K562 (cell line): ENCODE data around the gene LIPF. TPM values are rescaled to one million over a fixed set of nuclear protein-coding genes. Genes with fewer than 3 reads are reported as not detected.

Source experiments
- MCM5 ChIP-seq: fragments of 450-650 bp; IDR thresholded peaks from 2 replicates; pipeline ENCODE4 v1.6.1; 2016; ENCODE audit warnings: low read depth
- NUFIP1 ChIP-seq: fragments of 450-650 bp; IDR thresholded peaks from 2 replicates; pipeline ENCODE4 v1.6.1; 2018; ENCODE audit not compliant: partially characterized antibody
- ZNF184 ChIP-seq: sonication (generic); formaldehyde crosslinking; IDR thresholded peaks from 2 replicates; pipeline ENCODE4 v1.5.0; 2020; ENCODE audit warnings: missing genetic modification reagents
- ZNF3 ChIP-seq: fragments of 250-450 bp; sonication (Bioruptor Pico); IDR thresholded peaks from 2 replicates; pipeline ENCODE4 v1.5.0; 2021; ENCODE audit warnings: mild to moderate bottlenecking, moderate library complexity
- ZNF699 ChIP-seq: fragments of 250-450 bp; sonication (Bioruptor Pico); IDR thresholded peaks from 2 replicates; pipeline ENCODE4 v1.8.0; 2021; ENCODE audit warnings: mild to moderate bottlenecking, moderate library complexity; ENCODE audit not compliant: insufficient replicate concordance
- polyA plus RNA-seq, 8 experiments: library from polyadenylated mRNA; depleted of rRNA in 4 of 8; stranded (reverse) in 5 of 8; unstranded in 3 of 8; fragments of >200 nt; fragmentation: Nextera tagmentation in 2 of 8; fragmentation: Illumina TruSeq in 1 of 8; extraction: Ambion mirVana in 2 of 8; extraction: Trizol in 1 of 8; gene quantifications; 2 replicates each; pipeline versions ENCODE4 v1.2.1 to v1.2.3, GENCODE V29; 2011 to 2014; ENCODE audit warnings: inconsistent platforms in 1 of 8, missing spikeins in 1 of 8
- total RNA-seq, 7 experiments: library from RNA; depleted of rRNA in 6 of 7; stranded (reverse); fragments of >200 nt in 6 of 7; fragmentation: Illumina TruSeq in 2 of 7; extraction: Trizol in 2 of 7; gene quantifications; 2 replicates each; pipeline versions ENCODE4 v1.2.1 to v1.2.3, GENCODE V29; 2011 to 2021; ENCODE audit warnings: low replicate concordance in 1 of 7
- TF ChIP-seq, protein P1 (sequence below): fragments of 250-450 bp; sonication (Bioruptor Pico); IDR thresholded peaks from 2 replicates; pipeline ENCODE4 v1.4.0; 2020
- TF ChIP-seq, protein P2 (sequence below): fragments of 250-450 bp; sonication (Bioruptor Pico); IDR thresholded peaks from 2 replicates; pipeline ENCODE4 v1.5.0; 2021

LIPF gene
- total and polyA plus RNA-seq, 9 of the 15 experiments (the other 6 are each of a cell fraction or from before 2014, with no cell fraction given) = not detected

DNA sequence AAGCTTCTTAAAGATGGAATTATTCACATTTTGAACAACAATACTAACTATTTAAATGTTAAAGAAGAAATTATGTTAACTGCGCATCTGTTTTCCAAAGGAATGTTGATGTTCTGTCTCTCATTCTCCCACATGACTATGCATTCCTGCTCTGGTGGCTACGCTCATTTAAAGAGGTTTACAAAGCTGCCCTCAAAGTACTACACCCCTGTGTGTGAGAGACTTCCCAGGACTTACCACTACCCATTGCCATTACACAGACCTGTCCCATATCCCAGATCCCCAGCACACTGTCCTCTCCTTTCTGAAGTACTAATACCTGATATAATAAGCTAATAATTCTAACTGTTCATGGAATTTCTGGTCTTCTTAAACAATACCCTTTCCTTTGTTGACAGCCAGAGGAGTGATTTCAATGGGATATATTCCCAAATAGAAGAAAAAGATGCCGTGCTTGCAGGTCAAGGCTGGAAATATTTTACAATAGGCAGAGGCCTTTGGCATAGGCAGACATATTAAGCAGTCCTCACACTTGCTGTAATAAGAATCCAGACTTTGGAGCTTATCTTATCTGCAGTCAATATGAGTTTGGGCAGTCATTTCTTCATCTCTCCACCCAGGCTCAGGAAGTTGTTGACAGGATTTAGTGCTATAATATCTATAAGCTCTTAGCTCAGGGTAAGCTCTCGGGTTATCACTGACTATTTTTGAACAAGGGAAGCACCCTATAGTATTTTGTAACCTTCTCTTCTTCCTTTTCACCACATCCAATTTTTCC is 12.2 kb downstream of the LIPF start (continued):
- TF ChIP-seq, protein P1, sequence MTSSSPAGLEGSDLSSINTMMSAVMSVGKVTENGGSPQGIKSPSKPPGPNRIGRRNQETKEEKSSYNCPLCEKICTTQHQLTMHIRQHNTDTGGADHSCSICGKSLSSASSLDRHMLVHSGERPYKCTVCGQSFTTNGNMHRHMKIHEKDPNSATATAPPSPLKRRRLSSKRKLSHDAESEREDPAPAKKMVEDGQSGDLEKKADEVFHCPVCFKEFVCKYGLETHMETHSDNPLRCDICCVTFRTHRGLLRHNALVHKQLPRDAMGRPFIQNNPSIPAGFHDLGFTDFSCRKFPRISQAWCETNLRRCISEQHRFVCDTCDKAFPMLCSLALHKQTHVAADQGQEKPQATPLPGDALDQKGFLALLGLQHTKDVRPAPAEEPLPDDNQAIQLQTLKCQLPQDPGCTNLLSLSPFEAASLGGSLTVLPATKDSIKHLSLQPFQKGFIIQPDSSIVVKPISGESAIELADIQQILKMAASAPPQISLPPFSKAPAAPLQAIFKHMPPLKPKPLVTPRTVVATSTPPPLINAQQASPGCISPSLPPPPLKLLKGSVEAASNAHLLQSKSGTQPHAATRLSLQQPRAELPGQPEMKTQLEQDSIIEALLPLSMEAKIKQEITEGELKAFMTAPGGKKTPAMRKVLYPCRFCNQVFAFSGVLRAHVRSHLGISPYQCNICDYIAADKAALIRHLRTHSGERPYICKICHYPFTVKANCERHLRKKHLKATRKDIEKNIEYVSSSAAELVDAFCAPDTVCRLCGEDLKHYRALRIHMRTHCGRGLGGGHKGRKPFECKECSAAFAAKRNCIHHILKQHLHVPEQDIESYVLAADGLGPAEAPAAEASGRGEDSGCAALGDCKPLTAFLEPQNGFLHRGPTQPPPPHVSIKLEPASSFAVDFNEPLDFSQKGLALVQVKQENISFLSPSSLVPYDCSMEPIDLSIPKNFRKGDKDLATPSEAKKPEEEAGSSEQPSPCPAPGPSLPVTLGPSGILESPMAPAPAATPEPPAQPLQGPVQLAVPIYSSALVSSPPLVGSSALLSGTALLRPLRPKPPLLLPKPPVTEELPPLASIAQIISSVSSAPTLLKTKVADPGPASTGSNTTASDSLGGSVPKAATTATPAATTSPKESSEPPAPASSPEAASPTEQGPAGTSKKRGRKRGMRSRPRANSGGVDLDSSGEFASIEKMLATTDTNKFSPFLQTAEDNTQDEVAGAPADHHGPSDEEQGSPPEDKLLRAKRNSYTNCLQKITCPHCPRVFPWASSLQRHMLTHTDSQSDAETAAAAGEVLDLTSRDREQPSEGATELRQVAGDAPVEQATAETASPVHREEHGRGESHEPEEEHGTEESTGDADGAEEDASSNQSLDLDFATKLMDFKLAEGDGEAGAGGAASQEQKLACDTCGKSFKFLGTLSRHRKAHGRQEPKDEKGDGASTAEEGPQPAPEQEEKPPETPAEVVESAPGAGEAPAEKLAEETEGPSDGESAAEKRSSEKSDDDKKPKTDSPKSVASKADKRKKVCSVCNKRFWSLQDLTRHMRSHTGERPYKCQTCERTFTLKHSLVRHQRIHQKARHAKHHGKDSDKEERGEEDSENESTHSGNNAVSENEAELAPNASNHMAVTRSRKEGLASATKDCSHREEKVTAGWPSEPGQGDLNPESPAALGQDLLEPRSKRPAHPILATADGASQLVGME (CRISPR knock-in tag) = no peak
- TF ChIP-seq ZNF3 (CRISPR knock-in tag) = no peak
- TF ChIP-seq MCM5 = no peak
- no peak for TF ChIP-seq ZNF184
- TF ChIP-seq ZNF699 (CRISPR knock-in tag) = no peak
- TF ChIP-seq, protein P2, sequence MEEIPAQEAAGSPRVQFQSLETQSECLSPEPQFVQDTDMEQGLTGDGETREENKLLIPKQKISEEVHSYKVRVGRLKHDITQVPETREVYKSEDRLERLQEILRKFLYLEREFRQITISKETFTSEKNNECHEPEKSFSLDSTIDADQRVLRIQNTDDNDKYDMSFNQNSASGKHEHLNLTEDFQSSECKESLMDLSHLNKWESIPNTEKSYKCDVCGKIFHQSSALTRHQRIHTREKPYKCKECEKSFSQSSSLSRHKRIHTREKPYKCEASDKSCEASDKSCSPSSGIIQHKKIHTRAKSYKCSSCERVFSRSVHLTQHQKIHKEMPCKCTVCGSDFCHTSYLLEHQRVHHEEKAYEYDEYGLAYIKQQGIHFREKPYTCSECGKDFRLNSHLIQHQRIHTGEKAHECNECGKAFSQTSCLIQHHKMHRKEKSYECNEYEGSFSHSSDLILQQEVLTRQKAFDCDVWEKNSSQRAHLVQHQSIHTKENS (CRISPR knock-in tag) = no peak
- no peak for TF ChIP-seq NUFIP1
